ENCODE measurements around the gene DIPK1B.
"Not testable (repeated sequence)": the region's sequence is repeated elsewhere in the genome, so short reads cannot be mapped to it uniquely, and the experiment has no call there.

The DIPK1B gene

GRCh38 chr9:136757328-136757727 lies 45.0 kb downstream of the DIPK1B start:
- no peak for TF ChIP-seq CTCF (IDR thresholded peaks at IDR 0.05; ENCODE audit: insufficient read depth, missing control alignments)
- FAIRE-seq, result no peak
- no peak for DNase-seq (ENCODE audit: insufficient read length, low spot score)

DNA sequence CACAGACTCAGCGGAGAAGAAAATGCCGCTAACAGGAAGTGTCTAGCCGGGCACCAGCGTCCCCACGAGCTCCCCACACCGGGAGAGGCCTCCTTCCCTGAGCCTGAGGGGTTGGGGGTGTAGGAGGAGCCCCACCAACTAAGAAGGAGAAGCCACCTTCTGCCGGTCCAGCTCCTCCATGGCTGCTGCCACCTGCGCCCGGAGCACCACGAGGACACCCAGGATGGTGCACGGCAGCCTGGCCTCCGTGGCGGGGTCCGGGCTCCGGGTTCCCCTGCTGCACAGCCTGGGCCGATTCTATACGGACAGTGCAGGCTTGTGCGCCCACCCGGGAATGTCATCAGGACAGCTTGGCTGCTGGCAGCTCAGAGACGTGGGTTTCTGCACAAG lies 45.4 kb downstream of the DIPK1B start:
- DNase-seq (ENCODE audit: insufficient read length, low spot score) (no peak), FAIRE-seq (no peak)
- no peak for TF ChIP-seq CTCF (IDR thresholded peaks at IDR 0.05; ENCODE audit: insufficient read depth, missing control alignments)

DNA sequence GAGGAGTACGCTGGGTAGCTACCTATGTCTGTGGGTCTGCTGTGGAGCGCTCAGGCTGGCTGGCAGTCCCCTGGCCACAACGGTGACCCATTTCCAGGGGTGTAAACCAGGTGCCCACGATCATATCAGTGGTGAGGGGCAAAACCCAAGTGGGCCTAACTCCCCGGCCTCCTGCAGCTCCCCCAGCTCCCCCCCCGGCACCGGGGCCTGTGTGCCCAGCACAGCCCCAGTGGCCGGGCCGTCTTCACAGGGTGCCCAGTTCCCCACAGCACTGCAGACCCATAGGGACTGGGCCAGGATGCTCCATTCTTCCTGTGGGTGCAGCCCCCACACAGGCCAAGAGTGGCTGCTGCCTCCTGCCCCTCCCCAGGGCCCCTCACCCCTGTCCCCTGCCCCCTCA lies 46.6 kb downstream of the DIPK1B start:
- DNase-seq (ENCODE audit: insufficient read length, low spot score), result no peak
- no peak for FAIRE-seq

GRCh38 chr9:136759436-136760325 lies 47.3 kb downstream of the DIPK1B start:
- FAIRE-seq, result no peak
- DNase-seq (ENCODE audit: insufficient read length, low spot score), result no peak
- no peak for TF ChIP-seq CTCF (IDR thresholded peaks at IDR 0.05; ENCODE audit: insufficient read depth, missing control alignments)

More for the DNA sequence above, 46.6 kb downstream of the DIPK1B start:
- no peak for TF ChIP-seq CTCF (IDR thresholded peaks at IDR 0.05; ENCODE audit: insufficient read depth, missing control alignments)

GRCh38 chr9:136760424-136760823 lies 48.1 kb downstream of the DIPK1B start:
- FAIRE-seq (no peak), DNase-seq (ENCODE audit: insufficient read length, low spot score) (no peak)
- no peak for TF ChIP-seq CTCF (IDR thresholded peaks at IDR 0.05; ENCODE audit: insufficient read depth, missing control alignments)

DNA sequence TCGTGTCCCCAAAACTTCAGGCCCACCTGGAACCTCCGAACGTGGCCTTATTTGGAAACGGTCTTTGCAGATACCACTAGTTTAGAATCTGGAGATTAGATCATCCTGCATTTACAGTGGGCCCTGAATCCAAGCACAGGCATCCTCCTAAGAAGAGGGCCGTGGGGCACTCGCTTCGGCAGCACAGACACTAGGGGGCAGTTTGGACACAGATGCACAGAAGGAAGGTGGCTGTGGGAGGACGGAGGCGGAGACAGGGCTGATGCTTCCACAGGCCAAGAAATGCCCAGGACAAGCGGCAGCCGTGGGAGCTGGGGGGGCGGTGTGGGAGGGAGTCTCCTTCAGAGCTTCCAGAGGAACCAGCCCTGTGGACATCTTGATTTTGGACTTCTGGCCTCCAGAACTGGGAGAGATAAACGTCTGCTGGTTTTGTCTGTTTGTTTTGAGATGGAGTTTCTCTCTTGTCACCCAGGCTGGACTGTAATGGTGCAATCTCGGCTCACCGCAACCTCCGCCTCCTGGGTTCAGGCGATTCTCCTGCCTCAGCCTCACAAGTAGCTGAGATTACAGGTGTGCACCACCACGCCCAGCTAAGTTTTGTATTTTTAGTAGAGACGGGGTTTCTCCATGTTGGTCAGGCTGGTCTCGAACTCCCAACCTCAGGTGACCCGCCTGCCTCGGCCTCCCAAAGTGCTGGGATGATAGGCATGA lies 48.6 kb downstream of the DIPK1B start:
- TF ChIP-seq CTCF (IDR thresholded peaks at IDR 0.05; ENCODE audit: insufficient read depth, missing control alignments), result peak; percentile 66
- not testable (repeated sequence) for DNase-seq (ENCODE audit: insufficient read length, low spot score); FAIRE-seq

Measured in D721Med (cell line).